Fibroblast of gingiva (primary cell): ENCODE results near the gene CDH13.
A peak's percentile ranks its signal among the peaks of the same experiment; 100 is the strongest.

Experiments
- DNase-seq: peaks from one replicate; pipeline ENCODE4 v3.0.0-alpha.2; 2011; ENCODE audit warnings: low read depth

CDH13 gene

DNA sequence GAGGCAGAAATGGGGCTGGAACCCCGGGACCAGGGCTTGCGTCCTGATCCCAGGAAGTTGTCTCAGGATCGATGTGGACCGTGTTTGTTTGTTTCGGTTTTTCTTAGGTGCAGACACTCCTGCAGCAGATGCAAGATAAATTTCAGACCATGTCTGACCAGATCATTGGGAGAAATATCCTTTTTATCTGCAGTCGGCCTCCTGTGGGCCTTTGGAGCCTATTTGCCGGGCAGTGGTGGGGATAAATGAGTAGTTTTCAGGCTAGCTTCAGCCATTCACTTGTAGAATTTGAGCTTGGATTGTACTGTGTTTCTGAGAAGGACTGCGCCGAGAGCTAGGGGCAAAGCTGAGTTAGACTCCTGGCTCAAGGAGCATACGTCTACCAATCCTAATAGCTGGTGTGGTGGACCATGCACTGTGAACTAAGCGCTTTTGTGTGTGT, 1181.8 kb downstream of the CDH13 start:
- DNase-seq = no peak

DNA sequence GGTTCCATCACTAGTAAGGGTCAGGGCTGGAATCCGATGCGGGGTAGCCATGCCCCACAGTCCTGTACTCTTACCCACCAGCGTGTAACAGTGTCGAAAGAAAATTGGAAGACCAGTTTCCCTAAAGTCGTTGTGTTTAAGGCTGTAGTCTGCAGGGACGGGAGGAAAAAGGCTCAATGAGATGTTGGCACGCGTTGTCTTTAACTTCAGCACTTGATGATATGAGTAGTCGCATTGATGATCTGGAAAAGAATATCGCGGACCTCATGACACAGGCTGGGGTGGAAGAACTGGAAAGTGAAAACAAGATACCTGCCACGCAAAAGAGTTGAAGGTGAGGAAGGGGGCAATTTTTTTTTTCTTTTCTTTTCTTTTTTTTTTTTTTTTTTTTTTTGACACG, 1182.3 kb downstream of the CDH13 start:
- DNase-seq = no peak

DNA sequence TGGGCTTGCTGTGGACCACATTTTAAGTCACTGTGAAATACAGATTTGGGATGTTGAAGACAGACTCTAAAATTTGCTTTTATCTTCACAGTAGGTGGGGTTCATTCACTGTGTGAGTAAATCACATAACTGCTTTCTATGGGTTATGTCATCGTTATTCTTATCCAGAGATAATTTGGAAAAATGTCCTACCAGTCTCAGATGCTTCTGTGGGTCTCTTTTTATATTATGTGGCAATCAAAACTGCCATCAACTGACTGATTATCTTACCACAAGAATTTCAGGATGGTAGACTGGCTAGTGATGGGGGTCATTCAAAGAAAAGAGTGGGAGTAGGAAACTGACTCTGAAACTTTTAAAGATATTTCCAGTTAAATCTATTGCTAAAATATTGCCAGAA, 1184.1 kb downstream of the CDH13 start:
- DNase-seq = no peak

DNA sequence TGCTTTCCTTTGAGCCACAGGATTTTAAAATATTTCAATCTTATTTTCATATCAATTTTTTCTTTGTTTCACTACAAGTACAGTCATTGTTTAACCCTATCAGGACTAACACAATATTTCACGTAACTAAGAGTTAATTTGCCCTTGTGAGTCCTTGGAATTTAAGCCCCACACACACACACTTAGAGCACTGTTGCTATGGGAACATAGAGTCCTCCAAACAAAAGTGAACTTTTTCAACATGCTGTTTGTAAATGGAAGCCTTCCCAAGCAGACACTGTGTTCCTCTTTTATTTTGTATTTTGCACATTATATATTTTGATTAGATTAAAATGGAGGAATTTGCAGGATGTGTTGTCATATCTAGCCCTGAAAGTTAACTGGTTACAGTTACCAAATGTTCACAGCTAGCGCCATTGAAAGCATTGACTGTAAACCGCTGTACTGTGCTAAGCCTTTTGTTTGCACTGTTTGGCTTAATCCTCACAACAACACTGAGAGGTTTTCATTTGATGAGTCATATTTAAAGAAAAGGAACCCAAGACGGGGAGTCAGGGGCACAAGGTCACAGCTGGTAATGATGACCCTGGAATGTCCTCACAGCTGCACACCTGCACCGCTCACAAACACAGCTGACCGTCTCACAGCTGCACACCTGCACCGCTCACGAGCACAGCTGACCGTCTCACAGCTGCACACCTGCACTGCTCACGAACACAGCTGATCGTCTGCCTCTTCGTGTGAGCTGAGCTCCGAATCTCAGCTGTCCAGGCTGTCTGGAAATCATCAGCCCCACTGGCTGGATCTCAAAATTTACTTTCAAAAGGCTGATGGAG, 1187.3 kb downstream of the CDH13 start:
- DNase-seq = peak; percentile 84

DNA sequence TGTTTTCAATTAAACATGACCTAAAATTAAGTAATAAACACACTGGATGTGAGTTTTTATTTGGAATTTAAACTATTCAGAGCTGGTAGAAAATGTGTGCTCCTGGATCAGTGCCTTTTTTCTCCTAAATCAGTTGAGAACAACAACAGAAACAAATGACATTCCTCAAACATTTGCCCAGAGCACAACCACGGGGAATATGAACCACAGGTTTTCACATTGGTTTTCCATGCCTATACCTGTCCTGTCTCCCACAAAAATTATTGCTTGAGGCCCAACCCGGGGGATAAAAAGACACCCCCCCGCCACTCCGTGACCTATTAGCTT, 1187.9 kb downstream of the CDH13 start:
- DNase-seq = peak; percentile 79

DNA sequence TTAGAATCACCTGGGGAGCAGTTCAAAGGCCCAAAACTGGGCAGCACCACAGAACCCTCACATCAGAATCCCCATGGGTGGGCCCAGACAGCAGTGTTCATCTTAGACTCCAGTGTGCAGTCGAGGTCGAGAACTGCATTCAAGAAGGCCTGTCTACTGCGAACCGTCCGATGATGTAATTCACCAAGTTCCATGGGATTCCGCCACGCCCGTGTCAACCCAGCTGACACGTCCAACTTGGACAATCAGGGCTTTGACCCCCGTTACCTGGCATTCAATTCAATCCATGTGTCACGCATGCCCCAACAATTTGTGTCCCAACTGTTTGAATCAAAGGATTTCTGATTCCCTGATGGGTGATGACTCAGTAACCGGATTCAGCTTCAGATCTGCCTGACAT, 1190.3 kb downstream of the CDH13 start:
- no peak for DNase-seq

DNA sequence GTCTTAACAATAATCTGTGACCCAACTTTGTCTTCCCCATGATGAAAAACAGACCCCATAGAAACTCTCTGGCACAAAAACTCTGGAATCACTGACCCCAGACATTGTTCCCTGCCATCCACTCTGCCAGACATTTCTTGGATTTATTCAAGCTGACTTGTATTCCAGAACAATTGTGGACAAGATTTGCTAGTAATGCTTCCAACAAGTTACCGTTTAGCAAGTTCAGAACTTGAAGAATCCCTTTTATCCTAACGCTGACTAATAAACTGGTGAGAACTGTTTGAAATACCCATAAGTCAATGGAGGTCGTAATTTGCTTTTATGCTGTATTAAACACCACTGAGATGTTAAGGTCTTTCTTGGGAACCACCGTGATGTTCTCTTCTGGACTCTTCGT, 1191.5 kb downstream of the CDH13 start:
- no peak for DNase-seq

DNA sequence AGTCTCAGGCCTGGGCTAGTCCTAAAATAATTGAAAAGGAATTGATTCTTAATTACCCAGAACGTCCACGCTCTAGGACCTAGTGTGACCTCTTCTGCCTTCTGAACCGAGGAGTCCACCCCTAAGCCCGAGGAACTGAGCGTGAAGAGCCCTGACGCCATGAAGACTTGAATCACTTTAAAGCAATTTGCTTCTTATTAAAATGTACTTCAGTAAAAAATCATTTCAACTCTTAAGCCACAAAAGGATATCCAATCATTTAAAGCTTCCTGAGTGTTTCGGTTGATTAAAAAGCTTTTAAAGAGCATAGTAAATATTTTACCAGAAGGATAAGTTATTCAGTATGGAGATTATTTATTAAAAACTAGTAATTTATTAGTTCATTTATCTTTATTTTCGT, 1192.6 kb downstream of the CDH13 start:
- DNase-seq = no peak

DNA sequence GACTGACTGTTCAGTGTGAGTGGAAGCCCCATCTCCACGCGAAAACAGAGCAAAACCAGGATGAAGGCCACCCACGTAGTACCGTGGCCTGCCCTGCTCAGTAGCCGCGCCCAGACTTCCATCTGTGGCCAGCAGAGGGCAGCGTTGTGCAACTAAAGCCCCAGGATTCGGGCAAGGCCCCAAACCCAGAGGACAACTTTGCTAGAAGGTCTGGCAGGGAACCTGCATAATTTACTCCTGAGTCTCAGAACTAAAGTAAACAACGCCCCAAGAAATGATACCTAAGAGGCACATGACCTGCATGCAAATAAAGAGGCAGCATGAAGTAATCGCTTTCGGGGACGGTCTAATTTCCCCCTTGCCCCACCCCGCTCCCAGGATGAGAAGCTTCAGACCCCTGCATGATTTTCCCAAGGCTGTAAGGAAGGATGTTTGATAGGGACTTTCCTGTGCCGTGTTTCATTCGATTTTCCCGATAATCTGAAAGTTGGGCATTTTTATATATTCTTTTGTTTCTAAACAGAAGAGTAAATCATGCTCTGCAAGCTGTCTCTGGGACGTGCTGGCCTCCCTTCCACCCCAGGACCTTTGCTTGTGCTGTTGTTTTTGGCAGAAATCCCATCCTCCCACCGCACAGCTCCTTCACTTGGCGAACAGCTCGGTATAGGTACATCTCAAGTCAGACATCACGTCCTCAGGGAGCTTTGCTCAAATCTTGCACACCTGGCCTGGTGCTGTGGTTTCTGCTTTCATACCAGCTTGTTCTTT, 1199.6 kb downstream of the CDH13 start:
- peak; percentile 29 for DNase-seq

DNA sequence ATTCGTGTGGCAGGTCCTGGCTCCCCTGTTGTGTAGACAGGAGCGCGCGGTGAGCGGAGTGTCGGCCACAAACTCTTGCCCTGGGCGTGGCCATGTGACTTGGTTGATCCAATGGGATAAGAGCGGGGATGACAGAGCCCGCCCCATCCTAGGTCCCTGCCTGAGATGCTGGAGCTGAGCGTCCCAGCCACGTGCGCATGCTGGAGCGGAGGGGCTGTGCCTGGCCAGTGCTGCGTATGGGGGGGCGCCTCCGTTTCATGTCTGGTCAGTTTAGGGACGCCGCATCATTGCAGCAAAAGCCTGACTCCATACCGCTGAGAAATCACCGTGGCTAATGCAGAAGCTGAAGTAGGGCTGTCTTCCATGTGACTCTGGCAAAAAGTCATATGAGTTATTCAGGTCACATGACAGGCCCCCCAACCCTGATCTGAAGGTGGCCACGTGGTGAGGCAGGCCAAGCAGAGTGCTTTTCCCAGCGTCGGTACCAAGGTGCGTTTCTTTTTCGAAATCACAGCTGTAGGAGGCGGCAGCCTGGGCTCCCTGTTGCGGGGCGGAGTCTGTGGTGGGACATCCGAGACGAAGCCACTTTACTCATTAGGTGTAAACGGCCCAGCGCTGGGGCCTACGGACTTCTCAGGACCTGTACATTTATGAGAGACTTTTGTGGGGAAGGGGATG, 1203.5 kb downstream of the CDH13 start:
- DNase-seq = no peak

DNA sequence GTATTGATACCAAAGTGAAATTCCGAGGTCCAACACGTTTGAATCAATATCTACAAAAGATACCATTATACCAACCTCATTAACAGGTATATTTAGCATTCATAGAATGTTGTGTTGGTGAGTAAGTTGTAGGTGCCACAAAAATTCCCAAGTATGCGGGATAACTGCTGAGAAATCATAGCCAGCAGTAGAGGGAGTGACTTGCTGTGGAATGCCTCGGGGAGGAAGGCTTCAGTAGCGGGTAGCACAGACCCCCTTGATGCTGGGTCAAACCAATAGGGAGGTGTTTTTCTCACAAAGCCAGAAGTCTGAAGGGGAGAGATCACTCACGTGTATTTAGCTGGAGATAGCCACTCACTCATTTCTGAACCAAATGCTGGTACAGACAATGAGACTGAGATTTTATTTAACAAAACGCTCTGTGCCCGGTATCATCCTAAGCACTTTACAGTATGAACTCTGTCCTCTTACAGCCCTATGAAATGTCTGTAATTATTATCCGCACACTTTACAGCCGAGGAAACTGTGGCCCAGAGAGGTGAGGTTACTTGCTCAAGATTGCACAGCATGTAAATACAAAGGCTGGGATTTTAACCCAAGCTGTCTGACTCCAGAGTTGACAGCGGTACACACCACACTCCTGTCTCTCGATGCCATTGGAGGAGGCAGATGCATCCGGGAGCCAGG, 1204.1 kb downstream of the CDH13 start:
- DNase-seq = no peak

DNA sequence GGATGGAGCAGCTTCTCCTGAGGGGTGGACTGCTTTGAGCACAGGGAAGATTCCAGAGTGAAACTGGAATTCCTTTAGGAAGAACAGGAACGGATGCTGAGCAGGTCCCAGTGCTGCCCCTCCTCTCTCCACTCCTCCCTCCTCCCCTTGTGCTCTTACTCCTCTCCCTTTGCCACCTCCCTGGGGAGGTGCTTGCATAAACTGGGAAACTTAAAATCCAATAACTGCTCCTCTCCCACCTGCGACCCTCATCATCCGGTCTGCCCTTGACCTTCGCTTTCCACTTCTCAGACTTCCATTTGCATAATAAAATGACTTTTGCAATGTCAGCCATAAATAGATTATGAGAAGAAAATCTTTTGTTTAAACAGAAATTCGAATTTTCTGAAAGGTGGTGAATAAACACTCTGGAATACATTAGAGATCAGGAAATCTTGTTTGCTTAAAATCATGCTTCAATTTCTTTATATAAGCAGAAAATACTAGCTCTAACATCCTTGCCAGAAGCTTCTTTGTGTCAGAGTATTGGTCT, 1204.8 kb downstream of the CDH13 start:
- DNase-seq = no peak

DNA sequence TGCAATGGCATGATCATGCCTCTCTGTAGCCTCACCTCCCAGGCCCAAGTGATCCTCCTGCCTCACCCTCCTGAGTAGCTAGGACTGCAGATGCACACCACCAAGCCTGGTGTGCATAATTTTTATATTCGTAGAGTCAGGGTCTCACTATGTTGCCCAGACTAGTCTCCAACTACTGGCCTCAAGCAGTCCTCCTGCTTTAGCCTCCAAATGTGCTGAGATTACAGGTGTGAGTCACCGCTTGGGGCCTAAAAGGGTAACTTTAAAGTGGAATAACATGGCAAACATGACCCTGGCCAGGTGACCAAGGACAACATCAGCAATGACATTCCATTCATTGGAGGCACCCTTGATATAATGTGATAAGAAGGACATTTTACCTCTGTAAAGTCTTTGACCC, 1207.2 kb downstream of the CDH13 start:
- no peak for DNase-seq

DNA sequence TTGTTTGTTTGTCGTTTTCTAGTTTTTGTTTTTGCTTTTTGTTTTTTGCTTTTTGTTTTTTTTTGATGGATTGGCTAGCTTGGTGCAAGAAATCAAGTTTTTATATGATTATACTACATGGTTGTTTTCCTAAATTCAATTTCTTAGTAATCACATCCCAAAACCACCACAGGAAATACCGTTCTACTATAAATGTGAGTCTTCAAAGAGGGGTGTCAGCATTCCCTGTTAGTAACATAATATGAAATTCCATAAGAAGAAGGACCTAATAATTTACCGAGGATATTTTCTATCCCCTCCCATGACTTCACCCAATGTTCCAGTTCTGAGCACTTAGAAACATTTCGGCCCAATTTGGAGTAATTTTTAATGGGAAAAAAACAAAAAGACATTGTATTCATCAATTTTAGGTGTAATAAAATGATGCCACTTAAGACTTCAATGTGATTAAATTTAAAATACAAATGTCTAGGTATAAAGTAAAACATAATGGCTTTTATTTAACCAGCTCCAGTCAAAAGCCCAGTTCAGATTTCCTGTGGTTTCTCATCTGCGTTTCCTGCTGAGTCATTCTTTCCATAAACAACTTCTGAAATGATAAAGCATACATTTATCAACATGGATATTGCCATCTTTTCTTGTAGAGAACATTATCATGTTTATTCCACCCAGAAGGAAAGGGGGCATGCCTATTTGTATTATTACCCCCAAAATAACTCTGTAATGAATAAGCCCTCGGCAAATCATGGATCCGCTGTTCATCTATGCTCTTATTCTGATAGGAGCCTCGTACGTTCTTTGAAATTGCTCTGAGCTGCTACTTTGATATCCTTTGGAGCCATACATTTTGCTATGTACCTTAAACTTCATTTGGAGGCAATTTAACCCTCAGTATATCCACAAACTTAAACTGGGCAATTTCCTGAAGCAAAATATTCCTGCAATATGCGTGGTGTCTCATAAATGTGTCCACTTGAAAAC, 1209.1 kb downstream of the CDH13 start:
- DNase-seq = peak; percentile 70

DNA sequence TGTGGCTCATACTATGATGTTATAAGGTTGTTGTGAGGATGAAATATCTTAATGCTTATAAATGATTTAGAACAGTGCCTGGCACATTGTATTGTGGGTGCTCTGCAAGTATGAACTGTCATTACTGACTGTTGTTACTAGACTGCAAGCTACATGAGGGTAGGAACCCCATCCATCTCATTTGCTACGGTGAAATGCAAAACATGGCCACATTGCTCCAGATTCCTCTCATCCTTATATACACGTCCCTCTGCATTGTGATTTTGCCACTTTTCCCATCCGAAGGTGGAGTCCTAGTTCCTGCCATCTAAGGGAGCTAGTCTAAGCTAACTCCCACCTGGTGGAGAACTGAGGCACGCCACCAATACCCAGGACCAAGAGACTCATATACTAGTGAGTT, 1210.8 kb downstream of the CDH13 start:
- DNase-seq = no peak

DNA sequence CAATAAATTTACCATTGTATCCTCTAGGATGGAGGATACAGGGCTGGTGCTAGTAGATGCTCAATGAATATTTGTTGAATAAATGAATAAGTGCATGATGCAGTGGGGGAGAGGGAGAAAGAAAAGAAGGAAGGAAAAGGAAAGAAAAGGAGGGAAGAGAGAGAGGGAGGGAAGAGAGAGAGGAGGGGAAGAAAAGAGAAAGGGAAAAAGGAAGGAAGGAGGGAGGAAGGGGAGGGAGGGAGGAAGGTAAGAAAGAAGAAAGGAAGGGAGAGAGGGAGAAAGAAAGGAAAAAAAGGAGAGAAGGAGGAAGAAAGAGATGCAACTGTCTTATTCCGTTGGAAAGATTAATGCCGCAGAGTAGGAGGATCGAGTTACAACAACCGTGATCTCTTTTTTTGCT, 1211.4 kb downstream of the CDH13 start:
- no peak for DNase-seq

DNA sequence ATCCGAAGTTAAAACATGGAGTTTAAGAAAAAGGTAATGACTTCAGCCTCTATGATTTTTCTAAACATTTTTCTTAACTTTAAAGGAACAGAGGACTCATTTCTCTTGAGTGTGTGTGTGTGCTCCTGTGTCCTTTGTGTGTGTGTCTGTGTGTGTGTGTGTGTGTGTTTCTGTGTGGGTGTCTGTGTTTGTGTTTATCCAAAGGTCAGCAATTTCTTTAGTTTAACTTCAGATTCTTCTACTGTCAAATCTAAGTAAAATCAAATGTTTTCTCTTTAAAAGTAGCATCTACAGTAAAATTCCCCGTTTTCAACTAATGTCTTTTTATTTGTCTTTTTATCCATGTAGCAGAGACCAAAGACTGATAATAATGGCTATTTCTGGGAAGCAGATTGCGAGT, 1212.8 kb downstream of the CDH13 start:
- no peak for DNase-seq

DNA sequence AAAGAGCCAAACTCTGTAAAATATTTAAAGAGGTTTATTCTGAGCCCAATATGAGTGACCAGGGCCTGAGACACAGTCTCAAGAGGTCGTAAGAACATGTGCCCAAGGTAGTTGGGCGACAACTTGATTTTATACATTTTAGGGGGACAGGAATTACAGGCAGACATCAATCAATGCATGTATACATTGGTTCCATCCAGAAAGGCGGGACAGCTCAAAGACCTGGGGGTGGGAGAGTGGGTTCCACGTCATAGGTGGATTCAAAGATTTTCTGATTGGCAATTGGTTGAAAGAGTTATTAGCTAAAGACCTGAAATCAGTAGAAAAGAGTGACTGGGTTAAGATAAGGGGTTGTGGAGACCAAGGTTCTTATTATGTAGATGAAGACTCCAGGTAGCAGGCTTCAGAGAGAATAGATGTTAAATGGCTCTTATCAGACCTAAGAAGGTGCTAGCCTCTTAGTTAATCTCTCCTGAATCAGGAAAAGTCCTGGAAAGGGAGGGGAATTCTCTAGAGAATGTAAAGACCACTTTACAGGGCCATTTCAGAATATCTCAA, 1213.4 kb downstream of the CDH13 start:
- DNase-seq = no peak

DNA sequence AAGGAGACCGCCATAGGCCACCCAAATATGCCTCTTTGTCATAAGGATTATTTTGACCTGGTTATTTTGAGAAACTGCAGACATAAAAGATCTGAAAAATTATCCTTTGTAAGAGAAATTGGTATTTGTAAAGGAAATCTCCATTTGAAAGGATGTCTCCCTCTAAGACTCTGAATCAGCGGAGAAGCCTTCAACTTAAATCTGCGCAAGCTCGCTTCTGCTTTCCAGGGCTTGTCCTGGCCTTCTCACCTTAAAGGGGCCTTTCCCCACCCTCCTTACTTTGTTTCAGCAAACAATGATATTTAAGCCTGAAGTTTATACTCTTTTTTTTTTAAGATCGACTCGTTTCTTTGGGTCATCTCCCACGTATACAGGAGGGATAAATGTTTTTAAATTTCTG, 1215.5 kb downstream of the CDH13 start:
- no peak for DNase-seq

DNA sequence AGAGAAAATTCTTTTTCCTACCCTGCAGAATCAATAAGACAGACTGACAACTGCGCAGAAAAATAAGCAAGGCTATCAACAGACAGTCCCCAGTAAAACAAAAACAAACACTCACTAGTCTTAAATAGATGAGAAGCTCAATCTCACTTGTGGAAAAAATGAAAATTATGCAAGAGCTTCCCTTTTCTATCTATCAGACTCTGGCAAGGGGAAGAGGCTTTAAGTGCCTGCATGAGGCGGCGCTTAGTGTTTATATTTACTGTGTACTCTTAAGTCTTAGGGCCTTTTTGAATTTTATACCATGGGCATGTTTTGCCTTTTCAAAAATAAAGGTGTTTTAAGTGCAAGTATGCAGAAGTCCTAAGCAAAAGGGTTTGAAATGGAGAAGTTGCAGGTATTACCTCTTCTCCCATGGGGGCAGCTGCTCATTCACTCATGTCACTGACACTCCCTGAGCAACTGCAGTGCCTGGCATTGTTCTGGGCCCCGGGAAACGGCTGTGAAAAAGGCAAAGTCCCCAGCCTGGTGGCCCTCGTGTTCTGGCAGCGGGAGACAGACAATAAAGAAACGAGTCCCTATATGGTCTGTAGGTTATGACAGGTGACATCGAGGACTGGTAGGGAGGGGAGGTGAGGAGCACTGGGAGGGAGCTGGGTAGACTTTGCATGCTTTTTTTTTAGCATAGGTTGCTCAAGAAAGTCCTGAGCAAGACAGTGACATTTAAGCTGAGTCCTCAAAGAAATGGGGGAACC, 1216.2 kb downstream of the CDH13 start:
- no peak for DNase-seq
